NB4 (cell line): Measurements from ENCODE around the gene RAD51B.

Experiments used
- CTCF ChIP-seq: IDR thresholded peaks from one replicate; pipeline ENCODE4 v1.5.1; 2012; ENCODE audit warnings: low read depth, low read length
- POLR2A ChIP-seq: IDR thresholded peaks from 2 replicates; pipeline ENCODE4 v1.6.1; 2011; ENCODE audit warnings: mild to moderate bottlenecking; ENCODE audit not compliant: insufficient read length; ENCODE audit errors: extremely low read depth

GRCh38 chr14:67998834-67999233 is 179.3 kb downstream of the RAD51B start:
- no peak for TF ChIP-seq POLR2A
- TF ChIP-seq CTCF: no peak
